ENCODE results near the gene CCDC148.

CCDC148 gene

GRCh38 chr2:158202161-158202815 is 254.3 kb downstream of the CCDC148 start:
- DNase-seq: no peak

GRCh38 chr2:158199928-158200650 is 256.5 kb downstream of the CCDC148 start:
- no peak for DNase-seq

- no peak for DNase-seq
Observed at GRCh38 chr2:158197940-158198339, 258.6 kb downstream of the CCDC148 start.

- no peak for DNase-seq
Observed at GRCh38 chr2:158194229-158194628, 262.3 kb downstream of the CCDC148 start.

- no peak for DNase-seq
Observed at GRCh38 chr2:158192515-158193443, 263.8 kb downstream of the CCDC148 start.

- DNase-seq: peak; percentile 6
Observed at GRCh38 chr2:158191076-158191895, 265.3 kb downstream of the CCDC148 start.

GRCh38 chr2:158189526-158189925 is 267.0 kb downstream of the CCDC148 start:
- DNase-seq: no peak

- no peak for DNase-seq
Observed at GRCh38 chr2:158187908-158188307, 268.6 kb downstream of the CCDC148 start.

GRCh38 chr2:158184556-158185343 is 271.8 kb downstream of the CCDC148 start:
- DNase-seq: no peak

- DNase-seq: no peak
Observed at GRCh38 chr2:158184001-158184400, 272.6 kb downstream of the CCDC148 start.

- DNase-seq: no peak
Observed at GRCh38 chr2:158182676-158183295, 273.8 kb downstream of the CCDC148 start.

- no peak for DNase-seq
Observed at GRCh38 chr2:158181171-158181570, 275.4 kb downstream of the CCDC148 start.

GRCh38 chr2:158179660-158180059 is 276.9 kb downstream of the CCDC148 start:
- DNase-seq: no peak

GRCh38 chr2:158178646-158179045 is 277.9 kb downstream of the CCDC148 start:
- DNase-seq: no peak

- DNase-seq: no peak
Observed at GRCh38 chr2:158174956-158175355, 281.6 kb downstream of the CCDC148 start.

GRCh38 chr2:158174495-158174894 is 282.1 kb downstream of the CCDC148 start:
- DNase-seq: no peak

- DNase-seq: no peak
Observed at GRCh38 chr2:158172719-158173118, 283.8 kb downstream of the CCDC148 start.

- DNase-seq: no peak
Observed at GRCh38 chr2:158154596-158154995, 302.0 kb downstream of the CCDC148 start.

- DNase-seq: no peak
Observed at GRCh38 chr2:158153270-158154015, 303.1 kb downstream of the CCDC148 start.

- no peak for DNase-seq
Observed at GRCh38 chr2:158144914-158145625, 311.5 kb downstream of the CCDC148 start.

Measured in activated naive CD4-positive, alpha-beta T cell treated with Interleukin-2 at 50 U/mL for 16 hours (primary cell).